Endodermal cell (in vitro differentiated cells): ENCODE data around the gene DOCK4. TPM values are rescaled to one million over a fixed set of nuclear protein-coding genes. Genes with fewer than 3 reads are reported as not detected.

Source experiments
- DNase-seq: peaks from one replicate; pipeline ENCODE4 v3.0.0-alpha.2; 2017
- H3K27ac ChIP-seq: 2 replicates; pipeline ENCODE4 v1.5.1; 2013; ENCODE audit warnings: mild to moderate bottlenecking, low read depth, low read length, moderate library complexity
- H3K27me3 ChIP-seq: 2 replicates; pipeline ENCODE4 v1.6.1; 2013; ENCODE audit warnings: mild to moderate bottlenecking, low read length, moderate library complexity; ENCODE audit not compliant: insufficient read depth, control insufficient read depth, poor library complexity, severe bottlenecking
- H3K36me3 ChIP-seq: 2 replicates; pipeline ENCODE4 v1.7.0; 2013; ENCODE audit warnings: mild to moderate bottlenecking, low read length, moderate library complexity; ENCODE audit not compliant: control insufficient read depth, insufficient read depth
- H3K4me1 ChIP-seq: one replicate; pipeline ENCODE4 v1.7.0; 2013; ENCODE audit warnings: low read length; ENCODE audit not compliant: control insufficient read depth, insufficient read depth
- H3K4me3 ChIP-seq: 2 replicates; pipeline ENCODE4 v1.5.1; 2013; ENCODE audit warnings: mild to moderate bottlenecking, low read length, moderate library complexity
- H3K9ac ChIP-seq: 2 replicates; pipeline ENCODE4 v1.6.1; 2013; ENCODE audit warnings: mild to moderate bottlenecking, low read length, moderate library complexity; ENCODE audit not compliant: poor library complexity, severe bottlenecking; ENCODE audit errors: extremely low read depth
- H3K9me3 ChIP-seq: 2 replicates; pipeline ENCODE4 v1.6.1; 2013; ENCODE audit warnings: mild to moderate bottlenecking, low read length, moderate library complexity; ENCODE audit not compliant: control insufficient read depth
- H3K27ac Mint-ChIP-seq: 2 replicates; pipeline ENCODE4 v1.8.0; 2020; ENCODE audit warnings: mixed read lengths
- H3K27me3 Mint-ChIP-seq: 2 replicates; pipeline ENCODE4 v1.8.0; 2021; ENCODE audit warnings: mild to moderate bottlenecking, mixed read lengths; ENCODE audit not compliant: insufficient read depth
- H3K36me3 Mint-ChIP-seq: 2 replicates; pipeline ENCODE4 v1.8.0; 2020; ENCODE audit warnings: low read depth, mixed read lengths
- H3K4me1 Mint-ChIP-seq: 2 replicates; pipeline ENCODE4 v1.8.0; 2020; ENCODE audit warnings: mixed read lengths
- H3K4me3 Mint-ChIP-seq: 2 replicates; pipeline ENCODE4 v1.8.0; 2020; ENCODE audit warnings: mild to moderate bottlenecking, moderate library complexity, mixed read lengths
- H3K9me3 Mint-ChIP-seq: 2 replicates; pipeline ENCODE4 v1.8.0; 2020; ENCODE audit warnings: mild to moderate bottlenecking, mixed read lengths
- WGBS, 2 experiments: methylation state at CpG; one replicate each; pipeline versions ENCODE4 v1.1.5 to v1.1.7; 2013; ENCODE audit warnings: missing lambda C conversion rate in 2 of 2, mixed read lengths in 1 of 2; ENCODE audit not compliant: insufficient coverage in 1 of 2, insufficient read length in 1 of 2; 5-methylcytosine and 5-hydroxymethylcytosine counted together
- total RNA-seq, 2 donors: library from RNA; stranded (reverse); fragmentation: NEBNext Ultra II Directional in 1 of 2; extraction: Animal tissue kit (Norgen Biotek cat#: 25700) in 1 of 2; gene quantifications; 2 replicates in 1 of 2; 3 replicates in 1 of 2; pipeline ENCODE4 v1.2.1, GENCODE V29; 2021
- TF ChIP-seq, protein P1 (sequence below): fragments of 200-600 bp; sonication (generic); conservative IDR thresholded peaks from 2 replicates; pipeline ENCODE4 v1.5.0; 2021; ENCODE audit warnings: antibody characterized with exemption, mild to moderate bottlenecking

Gene DOCK4
- total RNA-seq, 2 donors from 2014 or later = 11.2 to 15.3 TPM

DNA sequence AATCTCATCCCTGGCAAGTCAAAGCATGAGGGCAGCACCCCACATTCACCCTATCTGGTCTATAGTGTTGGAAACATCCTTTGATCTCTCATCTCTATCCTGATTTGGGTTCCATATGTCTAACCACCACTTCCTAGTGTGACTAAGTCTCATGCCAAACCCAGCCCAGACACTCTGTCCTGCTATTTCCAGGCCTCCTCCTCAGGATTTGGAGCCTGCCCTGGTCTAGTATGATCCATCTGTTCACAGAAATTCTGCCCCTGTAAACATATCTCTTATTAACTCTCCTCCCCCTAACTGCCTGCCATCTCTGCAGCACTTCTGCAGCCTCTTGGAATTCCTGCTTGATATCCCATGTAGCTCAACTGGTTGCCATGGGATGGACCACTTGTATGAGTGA is 323.0 kb downstream of the DOCK4 start:
- H3K27me3 Mint-ChIP-seq = no peaks in the 10 kb centered on the region
- no peaks in the 10 kb centered on the region for H3K4me1 Mint-ChIP-seq
- peaks cover 9% of the 10 kb centered on the region for H3K36me3 Mint-ChIP-seq

DNA sequence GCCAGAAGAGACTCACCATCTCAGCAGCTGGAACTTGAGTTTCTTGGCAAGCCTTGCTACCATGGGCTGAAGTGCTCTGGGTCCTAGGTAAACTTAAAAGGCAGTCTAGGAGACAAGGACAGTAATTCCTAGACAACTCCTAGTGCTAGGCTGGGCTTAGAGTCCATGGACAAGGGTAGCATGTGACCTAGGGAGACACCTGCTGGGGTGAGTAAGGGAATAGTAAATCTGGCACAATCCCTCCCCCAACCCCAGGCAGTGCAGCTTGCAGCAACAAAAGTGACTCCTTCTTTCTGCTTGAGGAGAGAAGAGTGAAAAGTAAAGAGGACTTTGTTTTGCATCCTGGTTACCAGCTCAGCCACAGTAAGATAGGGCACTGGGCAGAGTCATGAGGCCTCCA is 327.4 kb downstream of the DOCK4 start:
- TF ChIP-seq, protein P1, sequence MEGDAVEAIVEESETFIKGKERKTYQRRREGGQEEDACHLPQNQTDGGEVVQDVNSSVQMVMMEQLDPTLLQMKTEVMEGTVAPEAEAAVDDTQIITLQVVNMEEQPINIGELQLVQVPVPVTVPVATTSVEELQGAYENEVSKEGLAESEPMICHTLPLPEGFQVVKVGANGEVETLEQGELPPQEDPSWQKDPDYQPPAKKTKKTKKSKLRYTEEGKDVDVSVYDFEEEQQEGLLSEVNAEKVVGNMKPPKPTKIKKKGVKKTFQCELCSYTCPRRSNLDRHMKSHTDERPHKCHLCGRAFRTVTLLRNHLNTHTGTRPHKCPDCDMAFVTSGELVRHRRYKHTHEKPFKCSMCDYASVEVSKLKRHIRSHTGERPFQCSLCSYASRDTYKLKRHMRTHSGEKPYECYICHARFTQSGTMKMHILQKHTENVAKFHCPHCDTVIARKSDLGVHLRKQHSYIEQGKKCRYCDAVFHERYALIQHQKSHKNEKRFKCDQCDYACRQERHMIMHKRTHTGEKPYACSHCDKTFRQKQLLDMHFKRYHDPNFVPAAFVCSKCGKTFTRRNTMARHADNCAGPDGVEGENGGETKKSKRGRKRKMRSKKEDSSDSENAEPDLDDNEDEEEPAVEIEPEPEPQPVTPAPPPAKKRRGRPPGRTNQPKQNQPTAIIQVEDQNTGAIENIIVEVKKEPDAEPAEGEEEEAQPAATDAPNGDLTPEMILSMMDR = no peak
- Histone ChIP-seq H3K4me1 (no peaks in the 10 kb centered on the region), H3K4me3 (no peak overlapping the region), H3K9ac (no peak overlapping the region), H3K27me3 (no peaks in the 10 kb centered on the region), H3K9me3 (peaks cover 12% of the 10 kb centered on the region), H3K27ac (no peak overlapping the region), H3K36me3 (peaks cover 4% of the 10 kb centered on the region)
- H3K27ac Mint-ChIP-seq = no peak overlapping the region
- no peaks in the 10 kb centered on the region for H3K27me3 Mint-ChIP-seq
- no peak overlapping the region for H3K4me3 Mint-ChIP-seq
- no peak for DNase-seq
- peaks cover 19% of the 10 kb centered on the region for H3K9me3 Mint-ChIP-seq
- H3K36me3 Mint-ChIP-seq = peaks cover 9% of the 10 kb centered on the region
- peaks cover 5% of the 10 kb centered on the region for H3K4me1 Mint-ChIP-seq

More for the DNA sequence above, 323.0 kb downstream of the DOCK4 start:
- DNase-seq = no peak
- Histone ChIP-seq H3K9ac (no peak overlapping the region), H3K27me3 (no peaks in the 10 kb centered on the region), H3K27ac (no peak overlapping the region), H3K4me3 (no peak overlapping the region), H3K4me1 (no peaks in the 10 kb centered on the region), H3K36me3 (no peaks in the 10 kb centered on the region), H3K9me3 (peaks cover 6% of the 10 kb centered on the region)
- Mint-ChIP-seq H3K27ac (no peak overlapping the region), H3K4me3 (no peak overlapping the region), H3K9me3 (peaks cover 19% of the 10 kb centered on the region)
- TF ChIP-seq, protein P1 = no peak

DNA sequence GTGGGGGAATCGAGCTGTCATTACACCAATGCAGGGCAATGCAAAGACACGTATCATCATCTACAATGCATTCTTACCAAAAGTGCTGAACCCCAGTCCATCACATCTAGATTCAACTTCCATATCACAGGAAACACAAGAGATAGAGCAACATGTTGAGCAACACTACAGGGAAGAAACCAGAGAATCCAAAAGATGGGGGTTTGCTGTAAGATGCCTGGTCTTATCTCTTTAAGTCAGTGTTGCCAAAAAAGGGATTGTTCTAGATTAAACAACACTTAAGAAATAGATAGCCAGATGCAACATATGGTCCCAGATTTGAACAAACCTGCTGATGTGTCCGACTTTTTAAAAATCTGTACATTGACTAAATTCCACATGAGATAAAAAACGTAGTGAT is 328.3 kb downstream of the DOCK4 start:
- Histone ChIP-seq H3K9ac (no peak overlapping the region), H3K4me1 (peaks cover 3% of the 10 kb centered on the region), H3K27ac (no peak overlapping the region), H3K36me3 (peaks cover 4% of the 10 kb centered on the region), H3K4me3 (no peak overlapping the region), H3K27me3 (no peaks in the 10 kb centered on the region), H3K9me3 (peaks cover 12% of the 10 kb centered on the region)
- peaks cover 9% of the 10 kb centered on the region for H3K36me3 Mint-ChIP-seq
- peaks cover 12% of the 10 kb centered on the region for H3K4me1 Mint-ChIP-seq
- H3K27me3 Mint-ChIP-seq = no peaks in the 10 kb centered on the region
- no peak overlapping the region for H3K27ac Mint-ChIP-seq
- no peak overlapping the region for H3K4me3 Mint-ChIP-seq
- TF ChIP-seq, protein P1 = no peak
- peaks cover 19% of the 10 kb centered on the region for H3K9me3 Mint-ChIP-seq
- 89% methylated on average over 4 of the region's 4 CpGs; no CpG with 5 or more reads in 1 of the 2 experiments for WGBS, 2 experiments
- no peak for DNase-seq
